ENCODE results near the gene MAPK1.

DNA sequence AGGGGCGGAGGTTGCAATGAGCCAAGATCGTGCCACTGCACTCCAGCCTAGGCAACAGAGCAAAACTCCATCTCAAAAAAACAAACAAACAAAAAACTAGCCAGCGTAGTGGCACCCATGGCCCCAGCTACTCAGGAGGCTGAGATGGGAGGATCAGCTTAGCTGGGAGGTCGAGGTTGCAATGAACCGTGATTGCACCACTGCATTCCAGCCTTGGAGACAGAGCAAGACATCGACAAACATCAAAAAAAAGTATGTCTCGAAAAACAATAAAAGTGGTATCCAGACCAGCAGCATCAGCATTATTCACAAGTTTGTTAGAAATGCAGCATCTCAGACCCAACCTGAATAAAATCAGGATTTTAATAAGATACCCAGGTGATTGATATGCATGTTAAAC, 6.2 kb upstream of the MAPK1 start:
- TF ChIP-seq, protein P1, sequence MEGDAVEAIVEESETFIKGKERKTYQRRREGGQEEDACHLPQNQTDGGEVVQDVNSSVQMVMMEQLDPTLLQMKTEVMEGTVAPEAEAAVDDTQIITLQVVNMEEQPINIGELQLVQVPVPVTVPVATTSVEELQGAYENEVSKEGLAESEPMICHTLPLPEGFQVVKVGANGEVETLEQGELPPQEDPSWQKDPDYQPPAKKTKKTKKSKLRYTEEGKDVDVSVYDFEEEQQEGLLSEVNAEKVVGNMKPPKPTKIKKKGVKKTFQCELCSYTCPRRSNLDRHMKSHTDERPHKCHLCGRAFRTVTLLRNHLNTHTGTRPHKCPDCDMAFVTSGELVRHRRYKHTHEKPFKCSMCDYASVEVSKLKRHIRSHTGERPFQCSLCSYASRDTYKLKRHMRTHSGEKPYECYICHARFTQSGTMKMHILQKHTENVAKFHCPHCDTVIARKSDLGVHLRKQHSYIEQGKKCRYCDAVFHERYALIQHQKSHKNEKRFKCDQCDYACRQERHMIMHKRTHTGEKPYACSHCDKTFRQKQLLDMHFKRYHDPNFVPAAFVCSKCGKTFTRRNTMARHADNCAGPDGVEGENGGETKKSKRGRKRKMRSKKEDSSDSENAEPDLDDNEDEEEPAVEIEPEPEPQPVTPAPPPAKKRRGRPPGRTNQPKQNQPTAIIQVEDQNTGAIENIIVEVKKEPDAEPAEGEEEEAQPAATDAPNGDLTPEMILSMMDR (IDR thresholded peaks at IDR 0.05; ENCODE audit: insufficient read depth, low read depth, low read length) = no peak
- TF ChIP-seq EZH2 (IDR thresholded peaks at IDR 0.05; ENCODE audit: insufficient read depth, low read length) = no peak
